Measurements from ENCODE around the gene L3MBTL3.

L3MBTL3 gene

DNA sequence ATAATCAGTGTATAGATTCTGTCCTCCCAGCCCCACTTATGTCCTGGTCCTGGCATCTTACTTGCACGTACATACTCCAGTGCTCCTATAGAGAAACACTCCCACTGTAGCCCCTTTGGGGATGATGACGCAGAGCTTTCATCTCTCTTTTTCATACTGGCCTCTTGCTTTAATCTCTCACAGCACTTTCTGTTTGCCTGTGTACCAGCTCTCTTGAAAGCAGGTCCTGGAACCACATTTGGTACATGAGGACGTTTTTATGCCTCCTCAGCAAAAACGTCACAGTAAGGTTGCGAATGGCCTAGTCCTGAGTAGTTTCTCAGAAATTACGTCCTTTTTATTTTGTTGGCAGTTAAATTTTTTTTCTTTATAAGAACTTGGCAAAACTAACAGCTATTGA lies 10.8 kb downstream of the L3MBTL3 start:
- DNase-seq, result no peak

- no peak for DNase-seq
Observed at GRCh38 chr6:130032758-130033340, 14.5 kb downstream of the L3MBTL3 start.

GRCh38 chr6:130033949-130034348 lies 15.6 kb downstream of the L3MBTL3 start:
- no peak for DNase-seq

GRCh38 chr6:130034378-130035146 lies 16.2 kb downstream of the L3MBTL3 start:
- no peak for DNase-seq

GRCh38 chr6:130035211-130035610 lies 16.8 kb downstream of the L3MBTL3 start:
- DNase-seq, result no peak

GRCh38 chr6:130037207-130037811 lies 18.9 kb downstream of the L3MBTL3 start:
- no peak for DNase-seq

GRCh38 chr6:130041594-130041993 lies 23.2 kb downstream of the L3MBTL3 start:
- DNase-seq, result no peak

- no peak for DNase-seq
Observed at GRCh38 chr6:130043344-130043743, 25.0 kb downstream of the L3MBTL3 start.

GRCh38 chr6:130045622-130046021 lies 27.2 kb downstream of the L3MBTL3 start:
- no peak for DNase-seq

DNA sequence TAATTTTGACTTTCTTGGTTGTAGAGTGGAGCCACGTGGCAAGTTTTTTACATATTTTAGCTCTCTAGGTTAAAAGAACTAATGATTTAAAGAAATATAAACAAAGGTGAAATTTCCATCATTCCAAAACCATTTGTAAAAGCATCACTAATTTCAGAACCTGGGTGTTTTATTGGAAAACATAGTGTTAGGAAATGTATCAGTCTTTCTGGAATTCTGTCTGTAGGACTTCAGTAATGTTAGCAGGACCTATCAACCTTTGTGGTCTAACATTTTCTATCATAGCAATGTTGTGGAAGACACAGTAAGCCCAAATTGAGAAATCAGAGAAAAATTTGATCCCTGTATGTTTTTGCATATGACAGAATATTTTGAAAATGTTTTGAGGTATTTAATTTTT lies 28.3 kb downstream of the L3MBTL3 start:
- DNase-seq, result no peak

DNA sequence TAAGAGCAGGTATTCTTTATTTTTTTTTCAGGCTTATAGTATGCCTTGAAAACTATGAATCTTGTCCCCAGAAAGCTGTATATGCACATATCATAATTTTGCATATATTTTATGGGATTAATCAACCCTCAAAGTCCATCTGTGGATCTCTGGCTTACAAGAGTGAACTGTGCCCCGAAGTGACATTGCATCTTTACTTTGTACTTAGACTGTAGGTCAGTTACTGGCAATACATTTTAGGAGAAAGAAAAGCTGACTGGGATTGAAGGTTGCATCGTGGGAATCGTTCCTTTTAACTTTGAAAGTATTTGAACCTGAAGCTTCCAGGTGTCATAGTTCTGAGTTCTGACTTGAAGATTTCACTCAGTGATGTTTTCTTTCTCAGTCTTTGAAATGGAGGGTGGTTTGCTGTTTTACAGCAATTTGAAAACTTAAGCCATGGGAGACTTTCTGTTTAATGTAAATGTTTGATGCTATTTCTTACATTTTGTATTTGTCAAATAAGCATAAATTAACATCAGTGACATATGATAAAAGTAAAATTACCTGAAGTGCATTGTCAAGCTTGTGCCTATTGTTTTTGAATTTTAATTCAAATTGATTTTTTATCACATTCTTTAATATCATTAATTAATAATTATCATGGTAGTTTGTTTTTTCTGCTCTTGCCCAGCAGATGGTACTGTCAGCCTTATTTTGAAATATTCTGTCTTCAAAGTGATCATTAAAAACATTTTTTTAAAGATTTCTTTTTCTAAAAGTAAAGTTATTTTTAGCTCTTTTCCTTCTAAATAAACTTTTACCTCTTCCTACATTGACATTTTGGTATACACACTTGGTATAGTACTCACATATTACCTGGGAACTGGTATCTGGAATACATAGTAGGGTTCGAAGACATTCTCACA lies 29.0 kb downstream of the L3MBTL3 start:
- DNase-seq, result no peak

DNA sequence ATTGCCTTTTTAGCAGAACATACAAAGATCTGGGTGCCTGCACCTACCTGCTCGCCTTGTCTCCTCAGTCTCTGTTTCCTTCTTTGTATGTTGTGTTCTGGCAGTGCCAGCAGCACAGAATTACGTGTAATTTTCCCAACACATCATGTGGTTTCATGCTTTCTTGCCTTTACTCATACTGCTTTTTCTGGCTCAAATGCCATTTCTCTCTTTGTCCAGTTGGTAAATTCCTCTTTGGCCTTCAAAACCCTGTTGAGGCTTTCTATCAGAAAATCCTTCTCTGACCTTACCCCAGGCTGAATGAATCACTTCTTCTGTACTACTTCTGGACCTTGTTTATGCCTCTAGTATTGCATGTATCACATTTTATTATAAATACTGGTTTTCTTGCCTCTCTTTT lies 31.8 kb downstream of the L3MBTL3 start:
- no peak for DNase-seq

GRCh38 chr6:130054725-130055124 lies 36.3 kb downstream of the L3MBTL3 start:
- no peak for DNase-seq

DNA sequence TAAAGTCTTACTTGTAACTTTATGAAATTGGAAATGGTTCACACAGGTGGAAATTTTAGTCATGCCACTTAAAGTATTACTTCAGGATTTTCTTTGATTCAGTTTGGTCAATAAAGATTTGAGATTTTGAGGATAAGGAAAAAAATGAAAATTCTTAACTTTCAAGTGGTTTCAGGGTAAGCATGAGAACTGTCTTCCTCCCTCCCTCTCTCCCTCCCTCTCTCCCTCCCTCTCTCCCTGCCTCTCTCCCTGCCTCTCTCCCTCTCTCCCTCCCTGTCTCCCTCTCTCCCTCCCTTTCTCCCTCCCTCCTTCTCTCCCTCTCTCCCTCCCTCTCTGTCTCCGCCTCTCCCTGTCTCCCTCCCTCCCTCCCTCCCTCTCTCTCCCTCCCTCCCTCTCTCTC lies 36.9 kb downstream of the L3MBTL3 start:
- no peak for DNase-seq

GRCh38 chr6:130057495-130057894 lies 39.1 kb downstream of the L3MBTL3 start:
- DNase-seq, result no peak

GRCh38 chr6:130063806-130064205 lies 45.4 kb downstream of the L3MBTL3 start:
- no peak for DNase-seq

DNA sequence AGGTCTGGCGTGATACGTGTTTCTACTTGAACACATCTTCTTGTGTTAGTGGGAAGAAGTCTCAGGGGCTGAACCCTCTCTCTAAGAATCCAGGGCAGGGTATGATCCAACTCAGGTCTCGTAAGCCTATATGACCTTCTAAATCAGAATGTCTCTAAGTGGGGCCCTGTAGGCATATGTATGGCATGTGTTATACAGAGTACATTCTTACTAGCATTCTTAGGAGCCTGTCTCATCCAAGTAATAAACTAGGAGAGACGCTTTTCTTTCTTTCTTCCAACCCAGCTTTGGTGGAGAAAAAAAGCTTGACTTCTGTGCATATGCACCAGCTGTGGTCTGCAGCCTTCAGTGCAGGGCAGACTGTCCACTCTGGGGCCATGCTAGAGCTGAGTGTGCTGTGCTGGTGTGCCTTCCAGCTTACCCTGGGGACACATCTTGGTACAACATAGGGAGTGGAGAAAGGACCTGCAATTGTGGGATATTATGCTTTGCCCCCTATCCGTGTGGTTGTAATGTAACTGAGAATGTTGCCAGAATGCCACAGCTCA lies 47.3 kb downstream of the L3MBTL3 start:
- DNase-seq, result no peak

DNA sequence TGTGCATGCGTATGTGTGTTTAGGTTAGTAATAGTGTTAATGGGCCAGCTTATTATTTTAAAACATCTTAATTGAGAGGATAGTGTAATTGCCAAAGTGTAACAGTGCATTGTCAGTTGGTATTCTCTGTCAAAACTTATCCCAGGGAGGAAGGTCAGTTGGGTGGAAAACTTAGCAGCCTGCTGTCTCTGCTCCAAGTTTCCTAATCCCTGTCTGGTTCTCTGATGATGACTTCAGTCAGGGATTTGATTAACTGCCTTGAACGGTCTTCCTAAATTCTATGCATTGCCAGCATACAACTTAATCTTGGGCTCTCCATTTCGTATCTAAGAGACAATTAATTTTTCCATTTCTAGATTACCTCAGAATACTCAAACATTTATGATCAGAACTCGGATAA lies 51.1 kb downstream of the L3MBTL3 start:
- DNase-seq, result no peak

GRCh38 chr6:130070326-130070725 lies 51.9 kb downstream of the L3MBTL3 start:
- no peak for DNase-seq

GRCh38 chr6:130070792-130071191 lies 52.4 kb downstream of the L3MBTL3 start:
- no peak for DNase-seq

DNA sequence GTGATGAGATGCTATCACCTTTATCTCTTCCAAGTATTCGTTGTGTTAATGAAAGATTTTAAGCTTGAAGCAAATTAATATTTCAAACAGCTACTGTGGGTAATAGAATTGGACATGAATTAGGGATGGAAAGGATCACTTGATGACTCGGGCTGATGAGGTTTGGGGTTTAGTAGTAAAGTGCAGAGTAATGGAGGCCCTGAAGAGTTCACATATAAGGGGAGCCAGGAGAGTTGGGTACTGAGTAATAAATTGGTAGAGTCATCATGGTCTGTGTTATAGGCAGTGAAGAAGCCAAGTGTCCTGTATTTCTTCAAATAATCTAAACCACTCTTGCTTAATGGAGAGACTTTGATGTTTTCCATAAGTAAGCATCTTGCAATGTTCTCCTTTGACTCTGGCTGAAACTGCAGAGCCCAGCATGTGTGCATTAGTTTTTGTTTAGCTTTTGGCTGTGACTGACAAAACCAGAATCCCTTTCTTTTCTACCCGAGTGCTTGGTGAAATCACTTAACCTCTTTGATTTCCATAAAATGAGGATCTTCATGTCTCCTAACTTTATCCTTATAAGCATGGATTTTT lies 57.6 kb downstream of the L3MBTL3 start:
- DNase-seq, result no peak

DNA sequence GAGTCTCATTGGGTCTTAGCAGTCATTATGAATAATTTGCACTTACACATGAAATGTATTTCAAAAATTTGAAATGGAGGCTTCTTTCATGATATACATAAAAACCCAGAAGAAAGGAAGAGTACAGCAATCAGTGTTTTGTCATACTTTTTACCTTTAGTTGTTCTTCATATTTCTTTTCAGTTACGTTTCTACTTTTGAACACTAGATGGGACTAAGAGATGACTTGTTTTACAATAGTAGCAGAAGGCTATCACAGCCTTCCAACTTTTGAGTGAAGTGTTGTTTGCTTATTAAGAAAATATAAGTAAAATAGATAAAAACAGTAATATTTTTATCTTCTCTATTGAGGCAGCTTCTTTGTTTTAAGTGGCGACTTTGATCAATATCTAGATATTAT lies 58.1 kb downstream of the L3MBTL3 start:
- DNase-seq, result no peak

GRCh38 chr6:130090796-130091195 lies 72.4 kb downstream of the L3MBTL3 start:
- DNase-seq, result no peak

Measured in SIG-M5 (cell line).